ENCODE results near the gene PHKA1.

PHKA1 gene

DNA sequence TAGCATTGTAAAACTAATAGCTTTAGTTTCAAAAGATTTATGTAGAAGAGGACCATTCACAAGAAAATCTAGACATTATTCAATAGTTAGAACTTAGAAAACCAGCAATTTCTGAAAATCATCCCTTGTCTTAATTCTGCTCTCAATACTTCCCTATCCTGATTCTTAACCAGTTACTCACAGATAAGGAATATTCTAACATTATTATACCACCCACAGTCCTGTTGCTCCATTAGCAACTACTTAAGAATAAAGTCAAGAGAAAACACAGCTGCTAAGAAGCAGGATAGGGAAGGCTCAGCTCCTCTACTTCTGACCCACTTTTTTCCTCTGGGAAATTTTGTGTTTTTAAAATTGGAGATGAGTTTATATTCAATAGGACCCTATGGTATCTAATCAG is 47.7 kb downstream of the PHKA1 start:
- TF ChIP-seq, protein P1, sequence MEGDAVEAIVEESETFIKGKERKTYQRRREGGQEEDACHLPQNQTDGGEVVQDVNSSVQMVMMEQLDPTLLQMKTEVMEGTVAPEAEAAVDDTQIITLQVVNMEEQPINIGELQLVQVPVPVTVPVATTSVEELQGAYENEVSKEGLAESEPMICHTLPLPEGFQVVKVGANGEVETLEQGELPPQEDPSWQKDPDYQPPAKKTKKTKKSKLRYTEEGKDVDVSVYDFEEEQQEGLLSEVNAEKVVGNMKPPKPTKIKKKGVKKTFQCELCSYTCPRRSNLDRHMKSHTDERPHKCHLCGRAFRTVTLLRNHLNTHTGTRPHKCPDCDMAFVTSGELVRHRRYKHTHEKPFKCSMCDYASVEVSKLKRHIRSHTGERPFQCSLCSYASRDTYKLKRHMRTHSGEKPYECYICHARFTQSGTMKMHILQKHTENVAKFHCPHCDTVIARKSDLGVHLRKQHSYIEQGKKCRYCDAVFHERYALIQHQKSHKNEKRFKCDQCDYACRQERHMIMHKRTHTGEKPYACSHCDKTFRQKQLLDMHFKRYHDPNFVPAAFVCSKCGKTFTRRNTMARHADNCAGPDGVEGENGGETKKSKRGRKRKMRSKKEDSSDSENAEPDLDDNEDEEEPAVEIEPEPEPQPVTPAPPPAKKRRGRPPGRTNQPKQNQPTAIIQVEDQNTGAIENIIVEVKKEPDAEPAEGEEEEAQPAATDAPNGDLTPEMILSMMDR (conservative IDR thresholded peaks at IDR 0.05; ENCODE audit: low read depth) = no peak
- no peak for DNase-seq (ENCODE audit: low spot score)
- ChIA-PET POLR2A (ENCODE audit: low non-redundant PET) (no interaction called here), CTCF (interaction anchor here (0.6 kb wide), 1 partner anchor 59 kb away, joined by 4 read pairs; no protein-coding TSS in a partner anchor)
- H3K27ac ChIP-seq = no peak overlapping the region

DNA sequence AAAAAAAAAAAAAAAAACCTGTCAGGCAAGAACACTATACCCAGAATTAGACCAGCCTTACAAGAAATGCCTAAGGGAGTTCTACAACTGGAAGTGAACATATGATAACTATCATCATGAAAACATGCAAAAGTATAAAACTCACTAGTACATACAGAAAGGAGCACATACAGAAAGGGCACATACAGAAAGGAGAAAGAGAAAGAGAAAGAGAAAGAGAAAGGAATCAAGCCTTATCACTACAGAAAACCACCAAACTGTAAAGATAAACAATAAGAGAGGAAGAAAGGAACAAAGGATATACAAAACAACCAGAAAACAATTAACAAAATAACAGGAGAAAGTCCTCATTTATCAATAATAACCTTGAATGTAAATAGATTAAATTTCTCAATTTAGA is 50.4 kb downstream of the PHKA1 start:
- ChIA-PET POLR2A (ENCODE audit: low non-redundant PET) (no interaction called here), CTCF (interaction anchor here (0.7 kb wide), 1 partner anchor 1190 kb away, joined by 3 read pairs; no protein-coding TSS in a partner anchor)
- no peak for DNase-seq (ENCODE audit: low spot score)
- TF ChIP-seq, protein P1 (conservative IDR thresholded peaks at IDR 0.05; ENCODE audit: low read depth) = no peak
- no peak overlapping the region for H3K27ac ChIP-seq

DNA sequence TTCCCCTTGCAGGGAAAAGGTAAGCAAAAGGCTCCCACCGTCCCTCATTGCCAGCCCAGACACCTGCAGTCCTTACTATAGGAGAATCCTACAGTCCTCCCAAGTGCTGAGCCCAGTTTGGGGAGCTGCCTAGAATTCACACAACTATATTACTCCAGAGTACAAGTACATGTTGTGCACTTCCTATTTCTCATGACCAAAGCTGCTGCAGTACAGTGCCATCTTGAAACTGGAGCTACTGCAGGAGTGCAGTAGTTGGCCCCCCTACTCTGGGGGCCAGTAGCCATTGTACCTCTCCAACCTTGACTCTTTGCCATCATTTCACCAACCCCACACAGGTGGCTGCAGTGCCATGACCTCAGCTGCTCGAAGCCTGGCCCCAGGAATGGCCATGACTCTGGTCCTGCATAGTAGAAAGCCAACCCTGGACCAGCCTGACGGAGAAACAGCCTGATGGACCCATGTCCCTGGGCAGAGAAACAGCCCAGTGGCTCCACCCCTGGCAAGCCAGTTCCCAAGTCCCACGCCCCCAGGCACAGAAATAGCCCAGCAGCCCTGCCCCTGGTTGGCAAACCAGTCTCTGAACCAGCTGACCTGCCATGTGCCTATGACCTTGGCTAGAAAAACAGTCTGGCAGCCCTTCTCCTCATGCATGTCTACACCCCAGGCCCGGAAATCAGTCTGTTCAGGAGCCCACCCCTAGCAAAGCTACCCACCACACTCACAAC is 51.9 kb downstream of the PHKA1 start:
- DNase-seq (ENCODE audit: low spot score) = no peak
- POLR2A ChIA-PET (ENCODE audit: low non-redundant PET) = no interaction called here
- H3K27ac ChIP-seq = no peak overlapping the region
- TF ChIP-seq, protein P1 (conservative IDR thresholded peaks at IDR 0.05; ENCODE audit: low read depth) = no peak
- CTCF ChIA-PET = no interaction called here

DNA sequence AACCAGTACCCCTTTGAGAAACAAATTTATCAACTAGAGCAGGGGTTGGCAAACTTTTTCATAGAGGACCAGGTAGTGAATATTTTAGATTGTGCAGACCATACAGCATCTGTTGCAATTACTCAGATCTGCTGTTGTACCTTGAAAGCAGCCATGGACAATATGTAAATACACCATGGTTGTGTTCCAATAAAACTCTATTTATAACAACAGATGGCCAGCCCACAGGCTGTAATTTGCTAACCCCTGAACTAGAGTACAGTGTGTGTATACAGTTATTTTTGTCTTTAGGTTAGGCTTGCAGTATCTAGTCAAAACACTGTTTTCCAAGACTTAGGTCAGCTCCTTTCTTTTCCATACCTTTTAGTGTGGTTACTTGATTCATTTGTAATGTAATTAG is 54.4 kb downstream of the PHKA1 start:
- CTCF ChIA-PET = no interaction called here
- no peak for DNase-seq (ENCODE audit: low spot score)
- POLR2A ChIA-PET (ENCODE audit: low non-redundant PET) = no interaction called here
- H3K27ac ChIP-seq = no peak overlapping the region
- TF ChIP-seq, protein P1 (conservative IDR thresholded peaks at IDR 0.05; ENCODE audit: low read depth) = no peak

DNA sequence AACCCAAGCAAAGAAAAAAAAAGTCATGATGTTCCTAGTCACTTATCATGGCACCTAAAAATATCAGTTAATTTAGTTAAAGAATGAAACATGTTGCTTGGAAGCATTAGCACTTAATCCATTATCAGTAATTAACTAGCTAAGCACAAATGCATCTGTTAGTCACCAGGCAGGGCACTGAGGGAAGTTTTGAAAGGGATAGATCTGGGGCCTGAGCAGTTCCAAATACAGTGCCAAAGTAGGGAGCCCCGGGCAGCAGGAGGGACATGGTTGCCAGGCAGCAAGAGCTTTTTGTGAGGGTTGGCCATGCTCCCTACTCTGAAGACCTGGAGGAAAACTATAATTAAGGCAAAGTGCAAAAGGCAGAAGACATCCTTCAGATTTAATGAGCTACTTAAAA is 62.0 kb downstream of the PHKA1 start:
- TF ChIP-seq, protein P1 (conservative IDR thresholded peaks at IDR 0.05; ENCODE audit: low read depth) = no peak
- no peak for DNase-seq (ENCODE audit: low spot score)
- CTCF ChIA-PET = no interaction called here
- no peak overlapping the region for H3K27ac ChIP-seq
- POLR2A ChIA-PET (ENCODE audit: low non-redundant PET) = no interaction called here

DNA sequence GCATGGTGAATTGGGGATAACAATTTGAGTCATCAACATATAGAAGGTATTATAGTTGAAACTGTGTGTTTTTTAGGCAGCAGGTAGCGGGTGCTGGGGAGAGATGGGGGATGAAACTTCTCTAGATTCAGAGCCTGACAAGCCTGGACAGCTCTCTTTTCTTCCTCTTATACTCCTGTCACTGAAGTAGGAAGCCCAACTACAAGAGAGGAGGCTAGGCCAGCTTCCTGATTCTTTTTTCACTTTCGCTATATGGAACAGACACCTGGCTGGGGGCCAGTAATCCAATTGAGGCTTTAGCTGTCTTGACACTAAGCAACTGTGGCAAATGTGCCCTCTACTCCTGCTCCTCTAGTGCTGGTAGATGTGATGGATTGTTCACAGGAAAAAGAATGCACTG is 69.2 kb downstream of the PHKA1 start:
- CTCF ChIA-PET = no interaction called here
- TF ChIP-seq, protein P1 (conservative IDR thresholded peaks at IDR 0.05; ENCODE audit: low read depth) = no peak
- no peak for DNase-seq (ENCODE audit: low spot score)
- POLR2A ChIA-PET (ENCODE audit: low non-redundant PET) = no interaction called here
- H3K27ac ChIP-seq = no peak overlapping the region

Data from RWPE1 (cell line).